ENCODE measurements around the gene NFX1.

DNA sequence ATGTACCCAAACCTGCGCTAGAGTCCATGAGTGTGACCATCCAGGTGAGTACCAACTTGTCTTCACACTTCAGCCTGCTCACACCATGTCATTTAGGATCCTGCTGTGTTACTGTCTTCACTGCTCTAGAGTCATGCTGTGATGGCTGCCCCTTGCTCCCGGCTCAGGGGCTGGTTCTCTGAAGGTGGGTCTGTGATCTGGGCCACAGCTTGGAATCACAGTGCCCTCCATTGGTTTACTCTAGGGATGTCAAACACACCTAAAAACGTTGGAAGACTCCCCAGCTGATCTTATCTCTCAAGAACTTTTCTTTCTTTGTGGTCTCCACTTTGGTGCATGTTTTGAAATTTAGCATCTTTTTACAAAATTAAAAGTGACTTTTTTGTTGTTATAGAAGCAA is 53.8 kb downstream of the NFX1 start:
- TF ChIP-seq, protein P1, sequence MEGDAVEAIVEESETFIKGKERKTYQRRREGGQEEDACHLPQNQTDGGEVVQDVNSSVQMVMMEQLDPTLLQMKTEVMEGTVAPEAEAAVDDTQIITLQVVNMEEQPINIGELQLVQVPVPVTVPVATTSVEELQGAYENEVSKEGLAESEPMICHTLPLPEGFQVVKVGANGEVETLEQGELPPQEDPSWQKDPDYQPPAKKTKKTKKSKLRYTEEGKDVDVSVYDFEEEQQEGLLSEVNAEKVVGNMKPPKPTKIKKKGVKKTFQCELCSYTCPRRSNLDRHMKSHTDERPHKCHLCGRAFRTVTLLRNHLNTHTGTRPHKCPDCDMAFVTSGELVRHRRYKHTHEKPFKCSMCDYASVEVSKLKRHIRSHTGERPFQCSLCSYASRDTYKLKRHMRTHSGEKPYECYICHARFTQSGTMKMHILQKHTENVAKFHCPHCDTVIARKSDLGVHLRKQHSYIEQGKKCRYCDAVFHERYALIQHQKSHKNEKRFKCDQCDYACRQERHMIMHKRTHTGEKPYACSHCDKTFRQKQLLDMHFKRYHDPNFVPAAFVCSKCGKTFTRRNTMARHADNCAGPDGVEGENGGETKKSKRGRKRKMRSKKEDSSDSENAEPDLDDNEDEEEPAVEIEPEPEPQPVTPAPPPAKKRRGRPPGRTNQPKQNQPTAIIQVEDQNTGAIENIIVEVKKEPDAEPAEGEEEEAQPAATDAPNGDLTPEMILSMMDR (IDR thresholded peaks at IDR 0.05; ENCODE audit: insufficient read depth, low read length, poor library complexity, severe bottlenecking), result no peak
- TF ChIP-seq EZH2phosphoT487 (conservative IDR thresholded peaks at IDR 0.05; ENCODE audit: low read length), result no peak

Data from SU-DHL-6 (cell line).